COLO668 (cell line): ENCODE measurements around the gene C18orf54.
"Not testable (repeated sequence)": the region's sequence is repeated elsewhere in the genome, so short reads cannot be mapped to it uniquely, and the experiment has no call there.

Source experiments
- DNase-seq: peaks from one replicate; lab custom pipeline; 2025; ENCODE audit not compliant: unreplicated experiment; lab: John Stamatoyannopoulos, UW

Gene C18orf54

DNA sequence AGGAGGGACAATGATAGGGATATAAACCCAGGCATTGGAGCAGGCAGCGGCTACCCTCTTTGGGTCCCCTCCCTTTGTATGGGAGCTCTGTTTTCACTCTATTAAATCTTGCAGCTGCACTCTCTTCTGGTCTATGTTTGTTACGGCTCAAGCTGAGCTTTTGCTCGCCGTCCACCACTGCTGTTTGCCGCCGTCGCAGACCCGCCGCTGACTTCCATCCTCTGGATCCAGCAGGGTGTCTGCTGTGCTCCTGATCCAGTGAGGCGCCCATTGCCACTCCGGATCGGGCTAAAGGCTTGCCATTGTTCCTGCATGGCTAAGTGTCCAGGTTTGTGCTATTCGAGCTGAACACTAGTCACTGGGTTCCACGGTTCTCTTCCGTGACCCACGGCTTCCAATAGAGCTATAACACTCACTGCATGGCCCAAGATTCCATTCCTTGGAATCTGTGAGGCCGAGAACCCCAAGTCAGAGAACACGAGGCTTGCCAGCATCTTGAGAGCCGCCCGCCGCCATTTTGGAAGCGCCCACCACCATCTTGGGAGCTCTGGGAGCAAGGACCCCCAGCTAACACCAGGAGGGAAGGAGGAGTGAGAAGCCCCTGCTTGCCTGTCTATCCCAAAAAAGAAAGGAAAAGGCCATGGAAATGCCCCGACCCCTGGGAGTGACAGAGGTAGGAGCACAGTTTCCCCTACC, 29.2 kb downstream of the C18orf54 start:
- DNase-seq: not testable (repeated sequence)

DNA sequence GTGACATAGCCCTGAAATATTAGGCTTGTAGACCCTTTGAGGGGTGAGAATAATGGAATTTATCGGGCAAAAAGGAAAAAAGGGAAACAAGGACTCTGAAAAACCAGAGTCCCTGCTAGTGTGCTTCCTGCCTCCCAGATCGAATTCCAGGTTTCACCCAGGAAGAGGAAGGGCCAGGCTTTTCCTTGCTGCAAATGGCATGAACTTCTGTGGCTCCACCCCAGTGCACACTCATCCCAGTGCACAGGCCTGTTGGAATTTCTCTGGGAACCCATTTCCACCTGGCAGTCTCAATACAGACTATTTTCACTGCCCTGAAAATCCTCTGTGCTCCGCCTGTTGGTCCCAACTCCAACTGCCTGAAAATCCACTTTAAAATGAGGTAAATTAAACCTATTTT, 29.9 kb downstream of the C18orf54 start:
- DNase-seq: no peak

DNA sequence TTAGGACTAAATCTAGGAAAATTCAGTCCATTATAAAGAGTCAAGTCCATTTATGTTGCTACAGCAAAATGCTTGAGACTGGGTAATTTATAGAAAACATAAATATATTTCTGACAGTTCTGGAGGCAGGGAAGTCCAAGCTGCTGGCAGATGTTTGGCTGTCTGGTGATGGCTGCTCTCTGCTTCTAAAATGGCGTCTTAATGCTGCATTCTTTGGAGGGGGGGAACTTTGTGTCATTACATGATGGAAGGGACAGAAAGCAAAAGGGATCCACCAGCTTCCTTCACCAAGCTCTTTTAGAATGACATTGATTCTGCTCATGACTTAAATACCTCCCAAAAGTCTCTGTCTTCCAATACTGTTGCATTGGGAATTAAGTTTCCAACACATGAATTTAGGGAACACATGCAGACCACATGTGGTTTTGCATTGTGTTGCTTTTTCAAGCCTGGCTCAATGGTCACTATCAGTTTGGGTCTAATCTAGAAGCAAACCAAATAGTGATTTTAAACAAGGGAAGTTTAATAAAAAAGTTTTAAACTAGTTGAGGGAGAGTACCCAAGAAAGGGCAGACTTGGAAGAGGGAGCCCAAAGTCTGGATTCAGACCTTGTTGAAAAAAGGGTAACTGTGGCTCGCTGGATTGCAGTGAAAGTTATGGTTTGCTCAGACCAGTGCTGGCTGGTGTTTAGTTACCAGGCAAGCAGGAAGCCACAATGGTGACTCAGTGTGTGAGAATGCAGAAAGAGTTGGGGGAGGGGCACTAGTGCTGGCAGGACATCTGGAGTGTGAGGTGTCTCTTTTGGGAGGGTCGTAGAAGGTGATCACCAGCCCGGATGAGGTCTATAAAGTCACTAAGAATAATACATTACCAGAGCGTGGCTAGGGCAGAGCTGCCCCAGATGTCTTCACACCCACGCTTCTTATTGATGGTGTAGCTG, 30.8 kb downstream of the C18orf54 start:
- DNase-seq: peak; percentile 22

DNA sequence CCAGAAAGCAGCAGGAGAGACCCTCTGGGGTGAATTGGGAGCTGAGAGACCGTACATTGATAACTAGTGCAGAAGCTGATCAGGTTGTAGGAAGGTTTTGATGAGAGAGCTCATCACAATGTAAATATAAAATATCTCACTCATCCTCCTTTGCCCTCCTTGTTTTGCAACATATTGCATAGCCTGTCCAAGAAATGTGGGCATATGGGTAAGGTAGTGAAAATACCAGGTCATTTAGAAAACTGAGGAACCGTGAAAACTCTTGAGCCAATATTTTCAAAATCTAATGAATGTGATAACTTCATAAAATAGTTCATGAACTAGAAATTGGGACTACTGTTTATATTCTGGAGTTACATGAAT, 31.4 kb downstream of the C18orf54 start:
- DNase-seq: no peak

DNA sequence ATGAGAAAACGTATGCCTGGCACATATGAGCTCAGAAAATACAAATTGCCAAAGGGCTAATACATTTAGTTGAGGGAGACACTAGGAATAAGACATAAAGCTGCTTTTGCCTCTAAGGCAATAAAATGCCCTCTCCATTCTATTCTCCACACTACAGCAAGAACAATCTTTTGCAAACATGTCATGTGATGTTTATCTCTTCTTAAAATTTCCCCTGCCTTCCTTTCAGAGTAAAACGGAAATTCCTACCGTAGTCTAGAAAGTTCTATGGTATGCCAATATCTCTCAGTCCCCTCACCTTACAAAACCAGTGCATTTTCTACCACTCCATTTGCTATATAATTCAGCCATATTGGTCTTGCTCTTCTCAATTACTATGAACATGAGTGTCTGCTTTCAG, 33.1 kb downstream of the C18orf54 start:
- no peak for DNase-seq

DNA sequence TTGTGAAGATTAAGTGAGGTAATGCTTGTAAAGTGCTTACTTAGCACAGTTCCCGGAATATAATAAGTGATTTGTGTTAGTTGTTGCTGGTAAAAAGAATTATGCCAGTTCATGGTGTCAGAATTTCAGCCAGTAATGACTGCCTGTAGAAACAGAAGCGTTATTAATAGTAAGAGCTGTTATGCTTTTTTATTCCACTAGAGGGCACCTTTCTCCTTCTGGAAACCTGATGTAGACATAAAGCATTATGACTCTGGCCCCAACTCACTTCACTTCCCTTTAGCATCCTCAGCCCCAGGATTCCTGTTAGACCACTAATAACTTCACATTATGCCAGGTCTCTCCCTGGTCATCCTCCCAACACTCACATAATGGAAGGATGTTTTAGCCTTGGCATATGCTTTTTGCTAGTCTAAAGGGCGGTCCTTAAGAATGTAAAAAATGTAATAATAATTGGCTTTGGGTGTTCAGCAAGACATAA, 34.9 kb downstream of the C18orf54 start:
- no peak for DNase-seq

DNA sequence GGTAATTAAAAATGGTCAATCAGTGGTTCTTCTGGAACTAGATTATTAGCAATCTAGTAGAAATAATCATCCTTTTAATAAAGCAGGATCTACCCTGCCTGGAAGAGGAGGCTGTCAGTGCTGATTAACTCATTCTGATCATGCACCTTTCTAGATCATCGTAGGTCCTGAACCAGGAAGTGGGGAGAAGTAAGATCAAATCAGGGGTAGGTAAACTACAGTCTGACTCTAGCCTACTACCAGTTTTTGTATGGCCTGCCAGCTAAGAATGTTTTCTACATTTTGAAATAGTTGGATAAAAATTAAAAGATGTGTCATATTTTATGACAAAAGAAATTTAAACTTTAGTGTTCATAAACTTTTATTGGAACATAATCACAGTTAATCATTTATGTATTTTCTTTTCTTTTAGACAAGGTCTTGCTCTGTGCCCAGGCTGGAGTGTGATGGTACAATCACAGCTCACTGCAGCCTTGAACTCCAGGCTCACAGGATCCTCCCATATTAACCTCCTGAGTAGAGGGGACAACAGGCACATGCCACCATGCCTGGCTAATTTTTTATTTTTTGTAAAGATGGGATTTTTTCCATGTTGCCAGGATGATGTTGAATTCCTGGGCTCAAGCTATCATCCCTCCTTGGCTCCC, 36.1 kb downstream of the C18orf54 start:
- no peak for DNase-seq

DNA sequence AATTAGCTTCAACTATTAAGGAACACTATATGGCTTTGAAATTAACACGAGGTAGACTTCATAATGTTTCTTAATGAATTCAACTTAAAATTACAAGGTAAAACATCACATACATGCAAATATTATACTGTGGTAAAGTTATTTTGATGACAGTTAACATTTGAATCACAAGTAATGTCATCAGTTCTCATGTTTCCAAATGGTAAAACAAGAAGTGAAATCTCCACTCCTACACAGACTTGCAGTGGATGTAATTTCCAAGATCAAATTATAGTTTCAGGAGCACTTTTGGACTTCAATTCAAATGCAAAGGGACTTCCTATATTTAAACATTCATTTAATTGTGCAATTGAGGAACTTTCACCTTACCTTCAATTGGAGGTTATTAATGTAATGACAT, 39.1 kb downstream of the C18orf54 start:
- DNase-seq: no peak

DNA sequence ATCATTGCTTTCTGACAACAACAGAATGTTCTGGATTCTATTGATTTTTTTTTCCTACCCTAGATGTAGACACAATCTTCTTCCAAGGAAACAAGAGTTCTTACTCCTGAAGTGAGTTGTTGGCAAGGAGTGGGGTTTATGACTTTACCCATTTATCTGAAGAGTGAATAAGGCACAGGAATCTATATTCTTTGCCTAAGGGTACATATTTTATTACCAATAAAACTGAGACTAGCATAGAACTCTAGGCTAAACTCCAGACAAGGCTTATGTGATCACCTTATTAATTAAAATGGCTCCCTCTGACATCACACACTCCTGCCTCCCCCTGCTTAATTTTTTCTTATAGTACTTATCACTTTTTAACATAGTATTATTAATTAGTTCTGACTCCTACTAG, 47.6 kb downstream of the C18orf54 start:
- DNase-seq: no peak

DNA sequence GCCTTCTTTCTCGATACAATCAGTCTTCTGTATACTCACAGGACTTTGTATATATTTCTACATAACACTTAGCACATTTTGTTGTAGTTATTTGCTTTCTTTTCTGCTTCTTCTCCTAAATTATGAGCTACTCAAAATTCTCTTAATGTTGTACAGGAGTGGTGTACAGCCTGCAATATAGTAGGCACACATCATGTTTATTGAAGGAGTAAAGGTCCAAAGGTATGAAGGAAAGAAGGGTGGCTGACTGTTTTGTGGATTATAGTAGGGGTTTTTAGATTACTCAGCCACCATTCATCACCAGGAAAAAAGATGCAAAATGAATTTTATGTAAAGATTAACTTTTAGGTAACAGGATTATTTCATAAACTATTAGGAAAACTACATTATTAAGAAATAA, 54.1 kb downstream of the C18orf54 start:
- no peak for DNase-seq

DNA sequence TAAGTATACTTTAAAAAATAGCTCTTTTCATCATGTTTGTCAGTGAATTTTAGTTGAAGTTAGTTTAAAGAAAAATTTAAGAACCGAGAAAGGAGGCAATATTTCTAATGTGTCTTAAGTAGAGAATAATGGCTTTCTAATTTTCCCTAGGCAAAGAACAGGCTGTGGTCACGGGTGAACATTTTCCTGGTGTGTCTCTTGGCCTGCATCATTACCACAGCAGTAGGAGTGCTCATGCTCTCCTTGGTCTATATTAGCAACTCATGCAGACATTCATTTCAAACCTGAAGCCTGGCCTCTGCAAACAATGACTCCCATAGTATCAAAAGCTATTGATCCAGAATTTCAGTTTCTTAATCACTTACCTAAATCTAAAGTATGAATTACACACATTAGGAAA, 57.4 kb downstream of the C18orf54 start:
- no peak for DNase-seq

DNA sequence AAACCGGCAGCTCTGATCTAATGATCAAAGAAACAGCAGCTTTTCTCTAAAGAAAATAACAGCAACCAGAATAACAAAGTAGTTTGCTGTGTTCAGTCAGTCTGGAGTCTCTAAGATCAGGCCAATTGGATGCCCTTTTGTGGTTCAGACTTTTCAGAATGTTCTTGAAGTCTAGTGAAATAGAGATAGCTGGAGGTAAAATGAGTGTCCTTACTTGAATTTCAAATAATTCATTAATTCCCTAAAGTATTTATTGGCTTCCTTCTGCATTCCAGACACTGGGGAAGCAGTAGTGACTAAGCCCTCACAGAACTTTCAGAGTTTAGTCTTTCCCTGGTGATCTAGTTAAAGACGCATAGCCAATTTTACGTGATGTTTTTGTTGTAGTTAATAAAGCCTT, 58.7 kb downstream of the C18orf54 start:
- DNase-seq: no peak

DNA sequence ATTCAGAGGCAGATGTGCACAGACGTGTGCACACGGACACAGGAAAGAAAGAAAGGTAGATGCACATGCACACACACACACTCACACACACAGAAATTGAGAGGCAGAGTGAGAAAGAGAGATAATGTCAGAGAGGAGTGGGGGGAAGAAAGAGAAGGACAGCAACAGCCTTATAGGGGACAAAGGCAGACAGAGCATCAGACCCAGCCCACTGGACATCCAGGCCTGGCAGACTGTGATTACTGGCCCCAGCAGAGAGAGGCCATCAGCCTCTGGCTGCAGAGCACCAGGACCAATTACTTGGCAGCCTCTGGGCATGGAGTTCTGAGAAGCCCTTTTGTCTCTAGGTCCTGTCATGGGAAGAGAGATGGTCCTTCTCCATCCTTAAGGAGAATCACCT, 66.1 kb downstream of the C18orf54 start:
- DNase-seq: no peak

DNA sequence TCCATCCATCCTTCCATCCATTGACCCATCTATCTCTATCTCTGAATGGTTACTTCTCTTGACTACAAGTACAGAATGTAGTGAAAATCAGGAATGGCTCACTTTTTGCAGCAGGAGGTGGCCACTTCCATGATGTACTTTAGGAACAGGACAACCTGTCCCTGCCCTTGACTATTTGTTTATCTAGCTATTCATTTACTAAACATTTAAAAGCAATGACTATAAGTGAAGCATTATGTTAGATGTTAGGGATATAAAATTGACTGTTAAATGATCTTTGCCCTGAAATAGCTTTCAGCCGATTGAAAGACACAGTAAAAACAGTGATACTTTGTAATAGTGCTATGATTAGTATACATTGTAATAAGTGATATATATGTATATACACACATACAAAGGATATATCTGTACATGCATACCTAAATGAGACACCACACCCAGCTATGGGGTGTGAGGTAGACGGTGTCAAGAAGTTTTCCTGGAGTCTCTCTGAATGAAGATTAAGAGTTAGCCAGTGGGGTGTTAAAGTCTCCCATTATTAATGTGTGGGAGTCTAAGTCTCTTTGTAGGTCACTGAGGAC, 68.5 kb downstream of the C18orf54 start:
- DNase-seq: no peak
